CD4-positive, alpha-beta T cell treated with Interleukin-4 for 4 hours (primary cell): ENCODE data around the gene BTG4.

ENCODE experiments used
- DNase-seq: peaks from one replicate; pipeline ENCODE4 v3.0.0-alpha.2; 2020

Gene BTG4

DNA sequence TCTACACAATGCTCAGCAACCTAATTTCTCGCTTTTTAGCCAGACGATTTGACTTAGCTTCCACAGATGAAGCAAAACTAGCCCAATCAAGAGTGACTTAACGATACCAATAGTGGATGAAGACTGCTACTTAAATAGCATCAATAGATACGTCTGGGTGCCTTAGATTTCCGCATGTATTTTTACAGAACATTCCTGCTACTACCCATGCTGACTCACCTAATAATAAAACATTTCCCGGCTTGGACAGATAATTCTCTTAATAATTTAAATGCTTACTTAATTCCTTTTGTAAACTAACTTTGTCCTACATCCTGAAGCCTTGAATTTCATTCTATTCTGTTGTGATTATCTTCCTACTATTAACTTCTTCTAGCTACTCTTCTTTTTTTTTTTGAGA, 23.1 kb upstream of the BTG4 start:
- no peak for DNase-seq

DNA sequence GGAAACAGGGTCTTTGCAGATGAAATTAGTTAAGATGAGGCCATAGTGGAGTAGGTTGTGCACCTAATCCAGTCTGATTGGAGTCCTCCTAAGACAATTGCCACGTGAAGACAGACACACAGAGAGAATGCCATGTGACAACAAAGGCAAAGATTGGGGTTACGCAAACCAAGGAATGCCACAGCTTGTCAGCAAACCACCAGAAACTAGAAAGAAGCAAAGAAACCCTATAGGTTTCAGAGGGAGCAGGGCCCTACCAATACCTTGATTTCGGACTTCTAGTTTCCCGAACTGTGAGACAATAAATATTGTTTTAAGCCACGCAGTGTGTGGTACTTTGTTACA, 20.2 kb upstream of the BTG4 start:
- DNase-seq = no peak

DNA sequence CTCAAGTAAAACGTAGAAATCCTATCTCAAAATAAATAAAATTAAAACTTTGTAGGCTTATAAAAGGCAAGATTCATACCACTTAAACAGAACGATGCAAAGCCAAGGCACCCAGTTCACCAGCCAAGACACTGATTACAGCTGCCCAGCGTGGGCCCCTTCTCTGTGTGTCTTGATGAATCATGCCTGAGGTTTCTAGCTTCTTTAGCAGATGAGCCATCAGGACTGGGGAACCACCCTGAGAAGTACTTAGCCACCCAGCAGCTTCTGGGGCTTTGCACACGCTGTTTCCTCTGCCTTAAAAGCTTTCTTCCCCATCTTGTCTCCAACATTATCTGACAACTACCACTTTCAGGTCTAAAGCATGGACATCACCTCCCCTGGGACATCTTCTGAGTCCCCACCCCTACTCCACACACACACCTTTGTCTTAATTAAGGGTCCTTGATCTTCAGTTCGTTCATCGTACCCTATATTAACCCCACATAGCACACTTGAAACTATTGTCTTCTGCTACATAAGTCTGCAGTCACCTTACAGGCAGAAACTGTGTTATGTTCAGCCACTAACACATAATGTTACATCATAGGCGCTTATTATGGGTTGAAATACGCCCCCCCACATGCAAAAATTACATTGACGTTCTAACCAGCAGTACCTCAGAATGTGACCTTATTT, 19.6 kb upstream of the BTG4 start:
- peak; percentile 39 for DNase-seq

DNA sequence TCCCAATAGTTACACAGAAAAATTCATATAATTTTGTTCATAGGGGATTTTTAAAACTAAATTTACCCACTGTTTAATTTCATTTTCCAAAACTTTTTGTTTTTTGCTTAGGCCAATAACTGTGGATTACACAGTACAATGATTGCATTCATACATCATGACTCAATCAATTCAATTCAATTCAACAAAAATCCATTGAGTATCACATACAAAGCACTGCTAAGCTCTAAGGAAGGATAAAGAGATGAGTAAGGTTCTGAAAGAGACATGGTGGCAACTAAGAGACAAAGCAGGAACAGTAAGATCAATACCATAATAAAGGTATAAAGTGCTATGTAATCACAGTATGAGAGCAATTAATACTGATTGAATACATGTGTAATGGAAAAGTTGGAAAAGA, 18.9 kb upstream of the BTG4 start:
- no peak for DNase-seq

DNA sequence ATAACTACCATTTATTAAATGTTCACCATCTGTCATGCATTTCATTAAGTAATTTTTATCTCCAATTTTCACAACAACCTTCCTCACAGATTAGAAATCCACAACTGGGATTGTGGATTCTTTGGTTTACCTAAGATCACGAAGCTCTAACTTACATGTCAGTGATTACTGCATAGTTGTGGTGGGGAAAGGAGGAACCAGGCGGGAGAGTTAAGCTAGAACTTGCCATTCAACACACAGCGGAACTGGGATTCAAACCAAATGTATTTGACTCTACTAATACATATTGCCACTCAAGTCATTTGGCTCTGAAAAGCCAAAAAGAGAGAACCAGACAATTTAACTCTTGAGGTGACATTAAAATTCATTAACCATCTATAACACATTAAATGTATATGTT, 17.9 kb upstream of the BTG4 start:
- DNase-seq = no peak

DNA sequence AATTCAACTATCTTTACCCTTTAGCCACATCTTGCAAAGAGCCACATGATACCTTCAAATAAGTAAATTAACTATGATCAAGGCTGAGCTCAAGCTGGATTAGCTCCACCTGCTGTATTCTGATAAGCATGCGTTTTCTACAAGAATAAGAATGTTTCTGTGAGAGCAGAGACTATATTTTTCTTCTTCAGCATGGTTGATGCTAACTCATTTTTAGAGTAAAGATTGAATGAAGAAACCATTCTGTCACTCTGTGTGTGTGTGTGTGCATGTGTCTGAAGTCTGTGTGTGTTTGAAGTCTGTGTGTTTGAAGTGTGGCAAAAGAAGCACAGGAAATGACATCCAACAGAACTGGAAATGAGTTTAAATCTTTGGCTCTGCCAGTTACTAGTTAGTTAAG, 16.4 kb upstream of the BTG4 start:
- peak; percentile 34 for DNase-seq

DNA sequence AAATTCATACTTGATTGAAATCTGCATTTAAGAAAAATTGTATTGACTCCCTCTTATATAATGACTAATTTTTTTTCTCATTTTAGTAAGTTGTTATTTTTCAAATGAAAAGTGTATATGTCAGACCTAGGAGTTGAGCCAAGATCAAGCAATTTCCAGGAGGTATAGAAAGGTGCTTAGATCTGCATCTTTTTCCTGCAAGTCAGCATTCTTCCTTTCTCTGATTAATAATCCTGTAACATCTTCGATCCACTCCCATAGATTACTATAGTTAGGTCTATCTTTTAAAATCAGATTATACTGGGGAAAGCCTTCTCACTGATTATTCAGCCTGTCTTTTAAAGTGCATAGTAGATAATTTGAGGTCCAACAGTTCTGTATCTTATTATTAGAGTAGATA, 15.1 kb upstream of the BTG4 start:
- DNase-seq = no peak

DNA sequence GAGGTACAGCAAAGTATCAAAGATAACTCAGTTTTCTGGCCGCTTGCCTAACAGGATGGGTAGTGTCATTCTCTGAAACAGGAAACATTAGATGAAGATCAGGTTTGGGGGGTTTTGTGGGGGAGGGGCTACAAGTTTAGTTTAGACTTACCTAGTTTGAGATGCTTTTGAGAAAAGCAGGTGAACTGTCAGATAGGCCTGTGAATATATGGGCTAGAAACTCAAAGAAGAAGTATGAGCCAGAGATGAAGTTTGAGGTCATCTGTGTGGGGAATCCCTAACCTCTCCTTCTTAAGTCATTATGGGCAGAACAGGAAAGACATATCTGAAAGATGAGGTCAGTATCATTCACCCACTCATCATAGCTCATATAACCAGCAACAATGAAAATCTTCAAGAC, 14.3 kb upstream of the BTG4 start:
- DNase-seq = no peak

DNA sequence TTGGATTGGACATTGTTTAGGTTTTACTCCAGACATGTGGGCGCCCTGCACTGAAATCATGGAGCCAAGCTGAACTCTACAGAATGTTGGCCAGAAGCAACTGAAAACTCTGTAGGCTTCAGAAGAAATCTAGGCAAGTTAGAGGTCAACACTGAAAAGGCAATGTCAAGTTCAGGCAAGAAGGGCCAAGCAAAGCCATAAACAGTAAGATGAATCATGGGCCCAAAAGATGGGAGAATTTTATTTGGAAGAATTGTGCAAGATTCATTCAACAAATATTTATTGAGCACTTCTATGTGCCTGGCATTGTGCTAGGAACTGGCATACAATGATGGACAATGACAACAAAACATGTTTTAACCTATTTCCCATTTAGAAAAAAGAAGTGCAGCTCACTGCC, 13.3 kb upstream of the BTG4 start:
- DNase-seq = no peak

DNA sequence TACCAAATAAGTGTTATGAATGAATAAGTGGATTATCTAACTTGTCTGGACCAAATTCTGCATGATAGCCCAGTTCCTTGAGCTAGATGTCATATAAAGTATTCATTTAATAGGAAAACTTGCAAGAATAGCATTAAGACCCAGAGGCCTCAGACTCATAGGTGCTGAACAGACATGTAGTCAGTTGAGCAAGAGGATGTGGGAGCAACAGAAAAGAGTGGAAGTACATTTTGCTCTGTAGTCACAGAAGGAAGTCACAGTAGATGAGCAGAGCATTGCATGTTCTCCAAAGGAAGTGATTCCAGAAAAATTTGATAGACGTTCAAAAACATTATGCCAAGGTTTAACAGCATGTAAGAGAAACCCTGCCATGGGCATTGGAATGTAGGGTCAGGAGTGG, 11.9 kb upstream of the BTG4 start:
- no peak for DNase-seq

DNA sequence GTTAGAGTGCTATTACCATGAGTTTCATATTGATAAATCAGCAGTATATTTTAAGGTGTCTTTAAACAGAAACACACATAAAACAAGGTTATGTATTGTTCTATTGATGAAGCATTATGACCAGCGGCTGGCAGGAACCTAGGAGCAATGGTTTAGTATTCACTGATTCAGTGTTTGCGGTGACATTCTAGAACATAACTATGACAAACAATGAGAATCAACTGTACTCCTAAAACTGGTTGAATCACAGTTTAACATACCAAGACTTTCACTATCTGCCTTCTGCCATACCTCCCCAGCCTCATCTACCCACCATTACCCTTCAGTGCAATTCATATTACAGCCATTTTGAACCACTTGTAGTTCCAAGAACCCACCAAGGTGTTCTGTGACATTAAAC, 11.2 kb upstream of the BTG4 start:
- no peak for DNase-seq

DNA sequence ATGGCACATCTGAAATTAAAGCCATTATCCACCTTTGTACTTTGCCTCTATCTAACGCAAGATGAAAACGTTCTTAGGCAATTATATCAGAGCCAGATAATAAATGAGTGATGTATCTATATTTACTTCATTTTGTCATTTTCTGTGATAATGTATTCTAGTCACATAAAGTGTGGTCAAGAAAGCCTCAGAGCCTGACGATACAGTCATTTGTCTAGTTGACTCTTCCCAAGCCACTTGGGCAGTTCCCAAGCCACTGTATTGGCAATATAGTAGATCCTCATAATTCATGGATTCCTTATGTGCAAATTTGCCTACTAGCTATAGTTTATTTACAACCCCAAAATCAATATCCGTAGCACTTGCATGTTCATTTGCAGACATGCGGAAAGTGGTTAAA, 10.2 kb upstream of the BTG4 start:
- DNase-seq = no peak

DNA sequence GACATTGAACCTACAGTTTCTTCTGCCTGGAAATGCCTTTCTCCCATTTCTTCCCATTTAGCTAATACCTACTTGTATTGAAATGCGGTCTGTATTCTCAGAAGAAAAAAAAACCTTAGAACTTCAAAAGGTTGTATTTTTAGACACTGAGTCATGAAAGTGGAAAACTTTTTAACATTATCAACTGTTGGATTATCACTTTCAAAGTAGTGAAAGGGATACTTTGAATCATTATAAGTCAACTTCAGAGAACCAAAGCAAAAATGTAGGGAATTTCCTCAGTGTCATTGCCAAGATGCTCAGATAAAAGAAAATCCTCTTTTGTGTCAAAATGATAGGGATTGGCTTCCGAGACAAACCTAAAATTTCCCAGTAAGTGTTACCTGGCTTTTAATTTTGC, 8.9 kb upstream of the BTG4 start:
- no peak for DNase-seq

DNA sequence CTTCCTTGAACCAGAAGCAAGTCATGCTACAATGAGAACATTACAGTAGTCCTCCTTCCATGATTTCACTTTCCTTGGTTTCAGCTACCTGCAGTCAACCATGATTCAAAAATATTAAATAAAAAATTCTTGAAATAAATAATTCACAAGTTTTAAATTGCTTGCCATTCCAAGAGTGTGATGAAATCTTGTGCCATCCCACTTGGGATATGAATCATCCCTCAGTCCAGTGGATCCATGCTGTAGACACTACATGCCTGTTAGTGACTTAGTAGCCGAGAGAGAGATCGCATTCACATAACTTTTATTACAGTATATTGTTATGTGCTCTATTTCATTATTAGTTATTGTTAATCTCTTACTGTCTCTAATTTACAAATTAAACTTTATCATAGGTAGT, 8.4 kb upstream of the BTG4 start:
- DNase-seq = no peak

DNA sequence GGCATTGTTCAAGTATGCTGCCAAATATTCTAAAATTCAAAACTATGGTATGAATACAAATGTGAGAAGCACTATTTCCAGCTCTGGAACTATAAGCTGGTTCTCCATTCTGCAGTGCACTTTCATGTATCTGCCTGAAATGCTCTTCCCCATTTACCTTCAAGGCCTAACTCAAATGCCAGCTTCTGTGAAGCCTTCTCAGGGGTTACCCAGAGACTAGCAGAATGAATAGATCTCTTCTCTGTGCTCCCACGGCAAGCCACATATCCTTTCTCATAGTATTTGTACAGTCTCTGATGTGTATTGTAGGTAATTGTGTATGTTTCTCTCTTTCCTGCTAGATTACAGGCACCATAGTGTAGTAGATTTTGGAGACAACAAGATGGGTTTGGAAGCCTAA, 6.5 kb upstream of the BTG4 start:
- DNase-seq = no peak

DNA sequence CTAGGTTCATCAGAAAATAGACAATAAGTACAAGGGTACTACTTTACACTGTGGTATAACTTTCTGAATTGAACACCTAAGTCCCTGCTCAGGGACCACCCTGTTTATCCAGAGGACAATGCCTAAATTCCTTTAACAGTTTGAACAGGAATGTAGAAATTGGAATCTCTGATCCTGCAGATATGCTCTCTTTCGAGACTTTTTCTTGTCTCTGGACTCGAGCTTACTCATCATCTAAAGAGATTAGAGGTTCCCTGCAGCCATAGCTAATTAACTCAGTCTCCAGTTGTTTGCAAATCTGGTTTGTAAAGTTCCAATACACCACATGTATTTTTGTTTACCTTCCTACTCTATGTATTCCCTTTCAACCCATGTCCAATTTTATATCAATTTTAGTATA, 3.4 kb upstream of the BTG4 start:
- DNase-seq = no peak

DNA sequence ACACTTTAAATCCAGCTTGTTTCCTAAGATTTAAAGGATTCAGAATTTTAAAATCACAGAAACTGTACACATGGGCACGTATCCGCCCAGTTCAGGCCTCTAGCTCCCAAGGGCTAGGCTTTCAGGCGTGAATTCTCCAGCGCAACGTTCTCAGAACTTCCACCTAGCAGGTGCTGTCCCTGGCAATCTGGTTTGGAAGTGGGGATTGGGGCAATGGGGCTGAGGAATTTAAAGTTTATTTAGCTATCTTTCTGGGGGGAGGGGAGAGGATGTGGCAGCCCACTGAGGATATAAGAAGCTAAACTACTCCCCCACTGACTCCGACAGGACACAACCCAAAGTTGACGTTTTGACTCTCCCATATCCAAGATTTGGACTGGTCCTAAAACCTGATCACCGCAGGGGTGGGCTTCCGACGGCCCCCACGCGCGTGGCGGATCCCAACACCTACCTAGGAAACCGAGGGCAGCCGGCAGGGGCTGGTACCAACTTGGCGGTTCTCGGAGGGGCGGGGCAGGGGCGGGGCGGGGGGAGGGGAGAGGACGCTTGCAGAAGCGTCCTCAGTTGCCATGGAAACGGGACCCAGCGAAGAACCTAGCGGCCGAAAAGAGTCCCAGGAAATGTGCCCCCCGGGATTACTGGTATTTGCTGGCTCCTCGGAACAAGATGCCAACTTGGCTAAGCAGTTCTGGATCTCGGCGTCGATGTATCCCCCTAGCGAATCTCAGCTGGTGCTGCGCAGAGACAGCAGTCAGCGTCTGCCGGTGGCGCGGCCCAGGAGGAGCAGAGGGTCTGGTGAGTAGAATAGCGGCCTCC, 2.2 kb upstream of the BTG4 start, which contains the start of gene HOATZ:
TSS of gene HOATZ (plus strand) at position 563 of the 816 bp plus-strand sequence. CDS start at position 570, 7 bp downstream.
- no peak for DNase-seq

DNA sequence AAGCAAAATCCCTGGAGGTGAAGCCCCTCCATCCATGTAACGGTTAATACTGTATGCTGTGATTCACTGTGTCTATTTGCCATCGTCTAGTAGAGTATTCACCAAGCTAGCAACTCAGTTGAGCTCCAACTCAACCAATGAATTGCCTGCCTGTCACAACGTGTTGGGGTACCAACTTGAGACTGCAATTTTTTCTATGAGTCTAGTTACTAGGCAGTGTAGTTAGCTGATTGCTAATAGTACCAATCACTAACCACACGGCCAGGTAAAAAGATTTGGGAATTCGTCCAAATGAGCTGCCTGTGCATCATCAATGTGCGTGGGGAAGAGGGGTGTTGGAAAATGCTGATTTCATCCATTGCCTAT, 1.0 kb upstream of the BTG4 start:
- DNase-seq = no peak

DNA sequence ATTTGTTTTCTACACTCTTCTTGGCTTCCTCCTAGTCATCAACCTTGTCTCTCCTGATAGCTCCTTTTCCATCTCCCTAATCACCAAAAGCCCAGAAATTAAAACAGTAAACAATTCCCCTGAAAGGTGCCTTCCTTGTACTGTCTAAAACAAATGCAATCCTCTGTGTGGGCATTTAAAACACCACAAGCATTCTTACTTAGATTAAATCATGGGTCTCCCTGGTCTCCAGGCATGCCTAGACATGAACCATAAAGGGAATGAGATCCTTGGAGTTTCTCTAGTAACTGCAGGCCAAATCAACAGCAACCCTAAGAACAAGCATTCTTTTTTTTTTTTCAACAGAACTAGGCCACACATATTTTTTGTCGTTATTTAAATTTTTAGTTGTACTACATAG, 1.9 kb downstream of the BTG4 start:
- DNase-seq = no peak

DNA sequence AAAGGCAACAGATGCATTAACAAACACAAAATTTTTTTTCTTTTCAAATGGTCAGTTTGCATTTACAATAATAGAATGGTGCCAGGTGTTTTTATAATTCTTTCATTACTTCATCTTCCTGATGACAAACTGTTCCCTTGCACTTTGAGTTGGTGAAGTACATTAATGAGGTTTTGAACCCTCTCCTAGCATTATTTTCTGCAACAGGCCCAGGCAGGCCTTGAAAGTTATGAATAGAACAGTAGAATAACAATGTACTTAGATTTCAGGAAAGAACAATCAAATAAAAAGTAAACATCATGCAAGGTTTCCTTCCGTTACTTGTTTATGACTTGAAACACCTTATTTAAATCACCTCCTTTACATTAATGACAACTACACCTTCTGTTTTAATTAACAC, 9.6 kb downstream of the BTG4 start:
- DNase-seq = no peak

DNA sequence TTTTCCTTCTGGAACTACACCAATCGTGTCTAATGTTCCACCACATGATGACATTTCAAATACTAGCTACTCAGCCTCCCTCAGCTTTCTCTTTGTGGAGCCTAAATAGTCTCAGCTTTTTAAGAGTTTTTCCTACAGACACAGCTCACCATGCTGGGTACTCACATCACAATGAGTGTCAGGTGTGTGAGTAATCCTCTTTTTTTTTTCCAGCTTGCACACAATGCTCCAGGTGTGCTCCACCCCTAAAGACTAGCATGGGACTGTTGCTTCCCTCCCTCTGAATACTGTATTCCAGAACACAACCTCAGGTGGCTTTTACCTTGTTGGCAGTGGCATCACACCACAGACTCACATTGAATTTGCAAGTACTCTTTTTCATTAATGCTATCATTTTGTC, 11.7 kb downstream of the BTG4 start:
- DNase-seq = no peak

DNA sequence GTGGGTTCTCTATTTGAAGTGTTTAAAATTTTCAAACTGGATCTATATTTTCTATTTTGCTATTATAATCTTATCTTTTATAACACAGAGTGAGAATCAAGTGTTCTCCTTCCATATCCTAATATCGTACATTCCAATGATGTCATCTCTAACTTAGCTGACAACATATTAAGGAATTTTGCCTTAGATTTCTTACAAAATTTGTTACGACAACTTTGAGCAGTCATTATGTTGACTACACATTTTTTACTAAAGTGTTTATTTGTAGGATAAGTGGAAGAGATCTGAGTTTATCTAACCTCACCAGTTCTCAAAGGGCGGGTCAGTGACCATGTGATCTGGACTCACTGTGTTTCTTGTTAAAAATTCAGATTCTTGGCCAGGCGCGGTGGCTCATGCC, 12.7 kb downstream of the BTG4 start:
- DNase-seq = no peak

DNA sequence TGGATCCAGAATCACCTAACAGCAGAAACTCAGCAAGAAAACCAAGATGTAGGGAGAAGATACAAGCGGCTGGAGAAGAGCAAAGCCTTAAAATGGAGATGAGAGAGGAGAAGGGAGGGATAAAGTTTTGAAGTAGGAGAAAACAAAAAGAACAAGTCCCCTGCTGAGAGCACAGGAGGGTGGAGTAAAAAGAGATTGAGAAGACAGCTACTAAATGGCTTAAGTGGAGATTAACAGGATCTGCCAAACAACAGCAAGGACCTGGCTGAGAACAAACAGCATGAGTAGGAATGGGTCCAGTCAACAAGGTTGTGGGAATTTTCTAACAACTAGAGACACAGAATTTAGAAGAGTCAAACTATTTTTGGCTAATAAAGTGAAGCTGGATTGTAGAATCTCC, 18.1 kb downstream of the BTG4 start:
- DNase-seq = no peak

DNA sequence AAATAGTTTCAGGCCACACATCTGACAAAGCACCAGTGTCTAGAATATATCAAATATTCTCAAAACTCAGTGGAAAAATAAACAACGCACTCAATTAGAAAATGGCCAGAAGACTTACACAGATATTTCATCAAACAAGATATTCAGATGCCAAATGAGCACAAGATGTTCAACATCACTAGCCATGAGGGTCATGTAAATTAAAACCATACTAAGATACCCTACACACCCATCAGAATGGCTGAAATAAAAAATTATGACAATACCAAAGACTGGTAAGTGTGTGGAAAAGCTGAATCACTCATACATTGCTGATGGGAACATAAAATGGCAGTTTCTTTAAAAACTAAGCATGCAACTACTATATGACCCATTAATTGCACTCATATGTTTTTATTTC, 21.7 kb downstream of the BTG4 start:
- DNase-seq = no peak

DNA sequence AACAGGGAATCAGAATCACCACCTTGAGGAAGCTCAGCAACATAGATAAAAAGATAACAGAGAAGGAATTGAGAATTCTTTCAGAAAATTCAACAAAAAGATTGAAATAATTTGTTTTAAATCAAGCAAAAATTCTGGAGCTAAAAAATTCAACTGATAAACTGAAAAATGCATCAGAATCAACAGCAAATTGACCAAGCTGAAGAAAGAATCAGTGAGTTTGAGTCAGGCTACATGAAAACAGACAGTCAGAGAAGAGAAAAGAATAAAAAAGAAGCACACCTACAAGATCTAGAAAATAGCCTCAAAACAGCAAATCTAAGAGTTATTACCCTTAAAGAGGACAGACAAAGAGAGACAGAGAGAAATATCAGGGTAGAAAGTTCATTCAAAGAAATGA, 28.8 kb downstream of the BTG4 start:
- DNase-seq = no peak
